HL-60 (cell line): ENCODE results near the gene SLC25A27.

Experiments used
- POLR2AphosphoS5 ChIP-seq: IDR thresholded peaks from 2 replicates; pipeline ENCODE4 v1.6.1; 2012; ENCODE audit warnings: low read depth
- TF ChIP-seq, protein P1 (sequence below): IDR thresholded peaks from one replicate; pipeline ENCODE4 v1.5.1; 2011; ENCODE audit warnings: low read length, control low read depth, inconsistent platforms; ENCODE audit not compliant: insufficient read depth
- TF ChIP-seq, protein P2 (sequence below): IDR thresholded peaks from 2 replicates; pipeline ENCODE4 v1.6.1; 2012; ENCODE audit warnings: low read depth; ENCODE audit not compliant: insufficient replicate concordance

- TF ChIP-seq, protein P1, sequence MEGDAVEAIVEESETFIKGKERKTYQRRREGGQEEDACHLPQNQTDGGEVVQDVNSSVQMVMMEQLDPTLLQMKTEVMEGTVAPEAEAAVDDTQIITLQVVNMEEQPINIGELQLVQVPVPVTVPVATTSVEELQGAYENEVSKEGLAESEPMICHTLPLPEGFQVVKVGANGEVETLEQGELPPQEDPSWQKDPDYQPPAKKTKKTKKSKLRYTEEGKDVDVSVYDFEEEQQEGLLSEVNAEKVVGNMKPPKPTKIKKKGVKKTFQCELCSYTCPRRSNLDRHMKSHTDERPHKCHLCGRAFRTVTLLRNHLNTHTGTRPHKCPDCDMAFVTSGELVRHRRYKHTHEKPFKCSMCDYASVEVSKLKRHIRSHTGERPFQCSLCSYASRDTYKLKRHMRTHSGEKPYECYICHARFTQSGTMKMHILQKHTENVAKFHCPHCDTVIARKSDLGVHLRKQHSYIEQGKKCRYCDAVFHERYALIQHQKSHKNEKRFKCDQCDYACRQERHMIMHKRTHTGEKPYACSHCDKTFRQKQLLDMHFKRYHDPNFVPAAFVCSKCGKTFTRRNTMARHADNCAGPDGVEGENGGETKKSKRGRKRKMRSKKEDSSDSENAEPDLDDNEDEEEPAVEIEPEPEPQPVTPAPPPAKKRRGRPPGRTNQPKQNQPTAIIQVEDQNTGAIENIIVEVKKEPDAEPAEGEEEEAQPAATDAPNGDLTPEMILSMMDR, result no peak
- TF ChIP-seq, protein P2, sequence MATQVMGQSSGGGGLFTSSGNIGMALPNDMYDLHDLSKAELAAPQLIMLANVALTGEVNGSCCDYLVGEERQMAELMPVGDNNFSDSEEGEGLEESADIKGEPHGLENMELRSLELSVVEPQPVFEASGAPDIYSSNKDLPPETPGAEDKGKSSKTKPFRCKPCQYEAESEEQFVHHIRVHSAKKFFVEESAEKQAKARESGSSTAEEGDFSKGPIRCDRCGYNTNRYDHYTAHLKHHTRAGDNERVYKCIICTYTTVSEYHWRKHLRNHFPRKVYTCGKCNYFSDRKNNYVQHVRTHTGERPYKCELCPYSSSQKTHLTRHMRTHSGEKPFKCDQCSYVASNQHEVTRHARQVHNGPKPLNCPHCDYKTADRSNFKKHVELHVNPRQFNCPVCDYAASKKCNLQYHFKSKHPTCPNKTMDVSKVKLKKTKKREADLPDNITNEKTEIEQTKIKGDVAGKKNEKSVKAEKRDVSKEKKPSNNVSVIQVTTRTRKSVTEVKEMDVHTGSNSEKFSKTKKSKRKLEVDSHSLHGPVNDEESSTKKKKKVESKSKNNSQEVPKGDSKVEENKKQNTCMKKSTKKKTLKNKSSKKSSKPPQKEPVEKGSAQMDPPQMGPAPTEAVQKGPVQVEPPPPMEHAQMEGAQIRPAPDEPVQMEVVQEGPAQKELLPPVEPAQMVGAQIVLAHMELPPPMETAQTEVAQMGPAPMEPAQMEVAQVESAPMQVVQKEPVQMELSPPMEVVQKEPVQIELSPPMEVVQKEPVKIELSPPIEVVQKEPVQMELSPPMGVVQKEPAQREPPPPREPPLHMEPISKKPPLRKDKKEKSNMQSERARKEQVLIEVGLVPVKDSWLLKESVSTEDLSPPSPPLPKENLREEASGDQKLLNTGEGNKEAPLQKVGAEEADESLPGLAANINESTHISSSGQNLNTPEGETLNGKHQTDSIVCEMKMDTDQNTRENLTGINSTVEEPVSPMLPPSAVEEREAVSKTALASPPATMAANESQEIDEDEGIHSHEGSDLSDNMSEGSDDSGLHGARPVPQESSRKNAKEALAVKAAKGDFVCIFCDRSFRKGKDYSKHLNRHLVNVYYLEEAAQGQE, result no peak
- no peak for TF ChIP-seq POLR2AphosphoS5
Observed at GRCh38 chr6:46612645-46613044, 40.1 kb upstream of the SLC25A27 start.
